ENCODE results near the gene ARHGAP6.

DNA sequence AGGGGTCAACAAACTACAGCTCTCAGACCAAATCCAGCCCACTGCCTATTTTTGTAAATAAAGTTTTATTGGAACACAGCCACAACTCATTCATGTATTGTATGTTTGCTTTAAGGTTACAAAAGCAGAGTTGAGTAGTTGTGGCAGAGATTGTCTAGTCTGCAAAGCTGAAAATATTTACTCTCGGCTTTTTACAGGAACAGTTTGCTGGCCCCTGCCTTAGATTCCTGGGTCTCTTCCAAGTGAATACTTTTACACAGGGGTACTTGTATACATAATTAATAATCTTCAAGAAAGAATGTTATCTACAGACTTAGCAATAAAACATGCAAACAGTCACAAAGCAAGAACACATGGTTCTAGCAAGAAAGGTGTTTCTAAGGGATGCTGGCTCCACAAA, 218.3 kb downstream of the ARHGAP6 start:
- TF ChIP-seq, protein P1, sequence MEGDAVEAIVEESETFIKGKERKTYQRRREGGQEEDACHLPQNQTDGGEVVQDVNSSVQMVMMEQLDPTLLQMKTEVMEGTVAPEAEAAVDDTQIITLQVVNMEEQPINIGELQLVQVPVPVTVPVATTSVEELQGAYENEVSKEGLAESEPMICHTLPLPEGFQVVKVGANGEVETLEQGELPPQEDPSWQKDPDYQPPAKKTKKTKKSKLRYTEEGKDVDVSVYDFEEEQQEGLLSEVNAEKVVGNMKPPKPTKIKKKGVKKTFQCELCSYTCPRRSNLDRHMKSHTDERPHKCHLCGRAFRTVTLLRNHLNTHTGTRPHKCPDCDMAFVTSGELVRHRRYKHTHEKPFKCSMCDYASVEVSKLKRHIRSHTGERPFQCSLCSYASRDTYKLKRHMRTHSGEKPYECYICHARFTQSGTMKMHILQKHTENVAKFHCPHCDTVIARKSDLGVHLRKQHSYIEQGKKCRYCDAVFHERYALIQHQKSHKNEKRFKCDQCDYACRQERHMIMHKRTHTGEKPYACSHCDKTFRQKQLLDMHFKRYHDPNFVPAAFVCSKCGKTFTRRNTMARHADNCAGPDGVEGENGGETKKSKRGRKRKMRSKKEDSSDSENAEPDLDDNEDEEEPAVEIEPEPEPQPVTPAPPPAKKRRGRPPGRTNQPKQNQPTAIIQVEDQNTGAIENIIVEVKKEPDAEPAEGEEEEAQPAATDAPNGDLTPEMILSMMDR (IDR thresholded peaks at IDR 0.05) = no peak
- no peak for TF ChIP-seq EZH2phosphoT487 (IDR thresholded peaks at IDR 0.05)
- TF ChIP-seq EZH2 (IDR thresholded peaks at IDR 0.05) = no peak

Data from neural progenitor cell (in vitro differentiated cells).